Fibroblast of upper back skin (primary cell): Measurements from ENCODE around the gene BLVRB.
"Not testable (repeated sequence)": the region's sequence is repeated elsewhere in the genome, so short reads cannot be mapped to it uniquely, and the experiment has no call there.

Experiments used
- DNase-seq: peaks from one replicate; pipeline ENCODE4 v3.0.0-alpha.2; 2013

The BLVRB gene

GRCh38 chr19:40475878-40476644, 10.5 kb upstream of the BLVRB start:
- DNase-seq: not testable (repeated sequence)

- DNase-seq: no peak
Measured at GRCh38 chr19:40474737-40475136, 9.2 kb upstream of the BLVRB start.

DNA sequence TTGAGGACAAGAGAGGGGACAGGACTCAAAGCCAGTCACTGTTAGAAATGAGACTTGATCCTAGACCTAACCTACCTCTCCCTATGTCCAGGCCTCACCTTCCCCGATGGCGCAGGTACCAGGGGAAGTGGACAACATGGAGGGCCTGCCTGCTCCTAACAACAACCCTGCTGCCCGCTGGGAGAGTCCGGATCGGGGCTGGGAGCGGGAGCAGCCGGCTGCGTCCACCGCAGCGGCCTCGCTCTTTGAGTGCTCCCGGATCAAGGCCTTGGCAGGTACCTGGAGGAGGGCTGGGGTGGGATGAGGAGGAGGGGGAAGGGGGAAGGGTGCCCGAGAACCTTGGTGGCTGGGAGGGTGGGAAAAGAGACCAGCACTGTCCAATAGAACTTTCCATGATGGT, 7.0 kb upstream of the BLVRB start:
- DNase-seq: no peak

DNA sequence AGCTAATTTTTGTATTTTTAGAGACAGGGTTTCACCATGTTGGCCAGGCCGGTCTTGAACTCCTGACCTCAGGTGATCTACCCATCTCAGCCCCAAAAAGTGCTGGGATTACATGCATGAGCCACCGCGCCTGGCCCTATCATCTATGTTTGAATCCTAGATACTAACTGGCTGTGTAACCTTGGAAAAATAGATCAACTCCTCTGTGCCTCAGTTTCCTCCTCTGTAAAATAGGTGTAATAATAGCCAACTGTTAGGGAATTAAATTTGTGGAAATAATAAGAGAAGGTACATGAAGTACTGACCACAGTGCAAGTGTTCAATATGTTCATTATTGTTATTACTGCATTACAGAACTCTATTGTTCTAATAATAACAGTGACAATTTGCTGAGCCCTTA, 5.6 kb upstream of the BLVRB start:
- DNase-seq: no peak

DNA sequence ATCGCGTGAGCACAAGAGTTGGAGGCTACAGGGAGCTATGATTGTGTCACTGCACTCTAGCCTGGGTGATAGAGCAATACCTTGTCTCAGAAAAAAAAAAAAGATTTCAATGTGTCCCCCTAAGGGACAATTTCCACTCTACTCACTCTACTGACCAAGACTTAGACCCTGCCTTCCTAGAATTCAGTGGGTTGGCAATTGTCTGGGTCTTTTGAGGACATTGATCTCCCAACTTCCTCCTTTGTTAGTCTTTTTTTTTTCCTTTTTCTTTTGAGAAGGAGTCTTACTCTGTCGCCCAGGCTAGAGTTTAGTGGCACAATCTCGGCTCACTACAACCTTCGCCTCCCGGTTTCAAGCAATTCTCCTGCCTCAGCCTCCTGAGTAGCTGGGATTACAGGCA, 3.5 kb upstream of the BLVRB start:
- DNase-seq: no peak

DNA sequence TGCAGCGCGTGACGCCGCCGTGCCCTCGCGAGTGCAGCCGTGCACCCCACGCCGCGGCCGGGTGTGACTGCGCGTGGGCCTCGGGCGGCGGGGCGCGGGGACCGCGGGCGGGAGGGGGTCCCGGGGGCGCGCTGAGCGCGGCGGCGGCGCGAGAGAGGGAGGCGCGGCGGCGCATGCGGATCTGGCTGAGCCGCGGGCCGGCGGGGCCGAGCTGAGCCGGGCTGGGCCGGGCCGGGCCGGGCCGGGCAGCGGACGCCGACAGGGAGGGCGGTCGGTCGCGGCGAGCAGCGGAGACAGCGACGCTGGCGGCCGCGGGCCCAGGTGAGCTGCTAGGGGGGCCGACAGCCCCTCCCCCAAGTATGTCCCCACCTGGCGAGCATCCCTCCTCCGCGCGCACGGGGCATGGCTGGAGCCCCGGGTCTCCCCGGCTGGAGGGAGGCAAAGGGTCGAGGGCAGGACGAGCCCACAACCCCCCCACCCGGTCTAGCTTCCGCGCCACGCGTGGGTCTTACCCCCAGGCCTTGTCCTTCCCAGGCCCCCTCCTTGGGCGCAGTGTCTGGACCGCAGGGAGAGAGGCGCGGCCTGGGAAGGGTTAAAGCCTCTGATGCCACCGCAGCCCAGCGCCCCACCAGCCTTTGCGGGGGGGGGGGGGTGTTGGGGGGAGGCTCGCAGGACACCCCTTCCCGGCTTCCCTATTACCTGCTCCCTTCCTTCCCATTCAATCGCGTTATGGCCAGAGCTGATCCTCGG, 1.6 kb upstream of the BLVRB start, which contains the start of gene SPTBN4:
SPTBN4 (plus strand) TSS at position 17 of the 750 bp plus-strand sequence. CDS start 5,621 bp downstream, outside the sequence.
- DNase-seq: no peak

- DNase-seq: no peak
Measured at GRCh38 chr19:40466219-40466984, 857 bp upstream of the BLVRB start.

GRCh38 chr19:40465025-40465556, 454 bp downstream of the BLVRB start:
- DNase-seq: peak; percentile 64

DNA sequence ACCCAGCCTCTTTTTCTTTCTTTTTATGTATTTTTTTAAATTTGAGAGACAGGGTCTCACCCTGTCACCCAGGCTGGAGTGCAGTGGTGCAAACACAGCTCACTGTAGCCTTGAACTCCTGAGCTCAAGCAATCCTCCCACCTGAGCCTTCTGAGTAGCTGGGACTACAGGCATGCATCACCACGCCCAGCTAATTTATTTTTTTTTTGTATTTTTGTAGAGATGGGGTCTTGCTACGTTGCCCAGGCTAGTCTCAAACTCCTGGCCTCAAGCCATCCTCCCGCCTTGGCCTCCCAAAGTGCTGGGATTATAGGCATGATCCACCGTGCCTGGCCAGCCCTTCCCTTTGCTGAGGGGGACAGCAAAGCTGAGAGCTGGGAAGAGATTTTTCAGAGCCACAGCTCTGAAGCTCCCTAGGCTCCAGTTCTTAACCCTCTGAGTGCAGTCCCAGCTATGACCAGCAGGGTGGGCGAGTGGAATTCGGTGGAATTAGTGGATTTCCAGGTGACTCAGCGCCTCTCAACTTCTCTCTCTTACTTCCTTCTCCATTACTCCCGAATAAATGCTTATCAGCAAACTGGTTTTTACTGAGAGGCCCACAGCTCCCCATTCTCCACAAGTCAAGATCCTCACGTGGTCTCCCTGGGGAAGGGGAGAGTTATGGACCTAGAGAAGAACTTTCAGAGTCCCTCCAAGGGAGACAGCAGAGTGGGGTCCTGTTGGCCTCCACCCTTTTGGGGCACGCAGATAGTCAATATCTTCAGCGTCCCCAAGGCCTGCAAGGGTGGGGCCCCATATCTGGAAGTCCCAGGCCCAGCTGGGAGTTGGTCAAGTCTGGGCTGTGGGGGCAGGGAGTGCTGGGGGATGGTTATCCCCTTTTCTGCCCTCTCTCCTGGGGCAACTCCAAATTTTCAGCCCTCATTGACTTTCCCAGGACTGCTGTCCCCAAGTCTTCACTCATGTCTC, 1.2 kb downstream of the BLVRB start:
- DNase-seq: peak; percentile 88

GRCh38 chr19:40463587-40464037, 1.9 kb downstream of the BLVRB start:
- DNase-seq: peak; percentile 40

- no peak for DNase-seq
Measured at GRCh38 chr19:40461669-40462221, 3.8 kb downstream of the BLVRB start.

- no peak for DNase-seq
Measured at GRCh38 chr19:40460185-40460584, 5.4 kb downstream of the BLVRB start.

DNA sequence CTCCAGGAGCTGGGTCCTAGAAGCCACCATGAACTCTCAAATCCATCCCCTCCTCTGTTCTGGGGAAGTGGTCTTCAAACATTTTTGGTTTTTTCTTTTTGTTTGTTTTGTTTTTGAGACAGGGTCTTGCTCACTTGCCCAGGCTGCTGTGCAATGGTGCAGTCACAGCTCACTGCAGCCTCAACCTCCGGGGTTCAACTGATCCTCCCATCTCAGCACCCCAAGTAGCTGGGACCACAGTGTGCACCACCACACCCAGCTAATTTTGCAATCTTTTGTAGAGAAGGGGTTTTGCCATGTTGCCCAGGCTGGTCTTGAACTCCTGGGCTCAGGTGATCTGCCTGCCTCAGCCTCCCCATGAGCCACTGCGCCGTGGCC, 7.0 kb downstream of the BLVRB start:
- DNase-seq: no peak

GRCh38 chr19:40457953-40458596, 7.5 kb downstream of the BLVRB start:
- DNase-seq: no peak

GRCh38 chr19:40457048-40457447, 8.5 kb downstream of the BLVRB start:
- DNase-seq: no peak

- peak; percentile 33 for DNase-seq
Measured at GRCh38 chr19:40453943-40454342, 11.6 kb downstream of the BLVRB start.

DNA sequence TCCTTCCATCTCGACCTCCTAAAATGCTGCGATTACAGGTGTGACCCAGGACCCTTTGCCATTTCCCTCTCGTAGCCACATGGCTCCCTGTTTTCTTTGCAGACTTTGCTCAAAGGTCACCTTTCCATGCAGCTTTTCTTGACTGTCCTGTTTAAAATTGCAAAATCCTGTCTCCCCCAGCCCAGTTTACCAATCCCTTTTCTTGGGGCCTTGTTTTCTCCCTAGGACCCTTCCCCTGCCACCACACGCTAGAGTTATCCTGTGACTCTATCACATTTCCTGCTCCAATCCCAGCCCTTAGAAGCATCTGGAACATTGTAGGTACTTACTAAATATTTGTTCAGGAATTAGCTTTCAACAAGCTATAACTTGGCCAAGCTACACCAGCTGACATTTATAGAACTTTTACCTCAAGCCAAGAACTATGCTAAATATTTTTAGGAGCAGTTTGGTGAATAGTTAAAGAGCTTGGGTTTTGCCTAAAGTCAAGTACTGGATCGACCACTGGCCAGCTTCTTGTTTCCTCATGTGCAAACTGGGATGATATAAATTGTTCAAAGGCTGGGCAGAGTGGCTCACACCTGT, 12.3 kb downstream of the BLVRB start:
- no peak for DNase-seq

DNA sequence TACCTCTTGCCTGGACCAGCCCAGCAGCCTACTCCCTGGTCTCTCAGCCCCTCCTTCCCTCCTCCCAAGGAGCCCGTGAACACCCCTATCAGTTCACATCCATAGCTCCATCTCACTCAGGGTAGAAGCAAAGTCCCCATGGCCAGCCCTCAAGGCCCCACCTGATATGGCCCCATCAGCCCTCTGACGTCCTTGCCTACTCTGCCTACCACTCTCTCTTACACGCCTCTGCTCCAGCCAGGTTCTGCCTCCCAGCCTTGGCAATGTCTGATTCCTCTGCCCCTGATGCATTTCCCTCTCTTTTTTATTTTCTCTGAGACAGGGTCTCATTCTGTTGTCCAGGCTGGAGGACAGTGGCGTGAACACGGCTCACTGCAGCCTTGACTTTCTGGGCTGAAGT, 13.5 kb downstream of the BLVRB start:
- DNase-seq: no peak

DNA sequence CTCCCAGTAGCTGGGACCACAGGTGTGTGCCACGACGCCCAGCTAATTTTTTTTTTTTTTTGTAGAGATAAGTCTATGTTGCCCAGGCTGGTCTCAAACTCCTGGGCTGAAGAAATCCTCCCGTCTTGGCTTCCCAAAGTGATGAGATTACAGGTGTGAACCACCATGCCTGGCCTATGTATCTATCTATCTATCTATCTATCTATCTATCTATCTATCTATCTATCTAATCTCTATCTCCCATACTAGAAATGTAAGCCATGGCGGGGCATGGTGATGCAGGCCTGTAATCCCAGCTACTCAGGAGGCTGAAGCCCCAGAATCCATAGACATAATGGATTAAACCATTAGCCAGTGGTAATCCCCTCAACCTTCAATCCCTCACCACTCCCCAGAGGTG, 14.9 kb downstream of the BLVRB start:
- no peak for DNase-seq

- DNase-seq: no peak
Measured at GRCh38 chr19:40449506-40449905, 16.0 kb downstream of the BLVRB start.
